ENCODE results near the gene NSD2.

GRCh38 chr4:1825326-1825725, 45.9 kb upstream of the NSD2 start:
- TF ChIP-seq CTCF (IDR thresholded peaks at IDR 0.05; ENCODE audit: insufficient read depth, low read length) (no peak), POLR2AphosphoS5 (IDR thresholded peaks at IDR 0.05; ENCODE audit: low read depth) (no peak), GABPA (IDR thresholded peaks at IDR 0.05; ENCODE audit: low read depth) (no peak), REST (IDR thresholded peaks at IDR 0.05; ENCODE audit: insufficient replicate concordance, low read depth) (no peak)
